GM12878 (cell line): Measurements from ENCODE around the gene PRMT2. TPM values are rescaled to one million over a fixed set of nuclear protein-coding genes. Genes with fewer than 3 reads are reported as not detected.

Source experiments
- BRCA1 ChIP-seq: IDR thresholded peaks from 2 replicates; pipeline ENCODE4 v1.6.1; 2011; ENCODE audit warnings: low read depth, low read length, improper control_type of control experiment
- CHD4 ChIP-seq: fragments of 200-600 bp; sonication (generic); IDR thresholded peaks from 2 replicates; pipeline ENCODE4 v1.6.1; 2016; ENCODE audit warnings: mild to moderate bottlenecking
- HDAC2 ChIP-seq: fragments of 200-600 bp; sonication (generic); IDR thresholded peaks from 2 replicates; pipeline ENCODE4 v1.6.1; 2017
- JUNB ChIP-seq: IDR thresholded peaks from 2 replicates; pipeline ENCODE4 v1.6.1; 2016; ENCODE audit warnings: antibody characterized with exemption, mild to moderate bottlenecking
- MEF2B ChIP-seq: fragments of 450-650 bp; IDR thresholded peaks from 2 replicates; pipeline ENCODE4 v1.6.1; 2018; ENCODE audit warnings: mild to moderate bottlenecking, moderate library complexity; ENCODE audit not compliant: partially characterized antibody, poor library complexity, severe bottlenecking
- NFIC ChIP-seq: IDR thresholded peaks from 2 replicates; pipeline ENCODE4 v1.6.1; 2012; ENCODE audit warnings: low read depth, mild to moderate bottlenecking, inconsistent platforms, low read length, moderate library complexity
- SUZ12 ChIP-seq: fragments of 200-600 bp; sonication (generic); IDR thresholded peaks from one replicate; pipeline ENCODE4 v1.6.1; 2018; ENCODE audit warnings: antibody characterized with exemption, mild to moderate bottlenecking; ENCODE audit not compliant: unreplicated experiment
- YBX1 ChIP-seq: fragments of 450-650 bp; IDR thresholded peaks from 2 replicates; pipeline ENCODE4 v1.6.1; 2016; ENCODE audit warnings: antibody characterized with exemption
- ZNF384 ChIP-seq: IDR thresholded peaks from 2 replicates; pipeline ENCODE4 v1.6.1; 2012; ENCODE audit warnings: low read depth, mild to moderate bottlenecking, low read length, improper control_type of control experiment, borderline replicate concordance
- polyA plus RNA-seq, 11 experiments: library from polyadenylated mRNA; depleted of rRNA in 4 of 11; unstranded in 6 of 11; stranded (reverse) in 5 of 11; fragments of >200 nt; fragmentation: Nextera tagmentation in 4 of 11; fragmentation: Illumina TruSeq in 1 of 11; extraction: Ambion mirVana in 4 of 11; extraction: Trizol in 1 of 11; gene quantifications; 1 replicate in 1 of 11; 2 replicates in 10 of 11; pipeline versions ENCODE4 v1.2.1 to v1.2.3, GENCODE V29; 2011 to 2016; ENCODE audit warnings: inconsistent platforms in 2 of 11, missing spikeins in 2 of 11, low read depth in 1 of 11
- total RNA-seq, 4 experiments: library from RNA; depleted of rRNA in 3 of 4; stranded (reverse); fragments of >200 nt in 3 of 4; fragmentation: Illumina TruSeq in 1 of 4; extraction: Trizol in 1 of 4; gene quantifications; 2 replicates each; pipeline versions ENCODE4 v1.2.1 to v1.2.3, GENCODE V29; 2013 to 2021
- TF ChIP-seq, protein P1 (sequence below): IDR thresholded peaks from 2 replicates; pipeline ENCODE4 v1.6.1; 2011; ENCODE audit warnings: borderline replicate concordance, low read depth, mild to moderate bottlenecking, moderate library complexity, low read length; ENCODE audit not compliant: insufficient read depth, poor library complexity, severe bottlenecking
- TF ChIP-seq, protein P2 (sequence below): fragments of 450-650 bp; IDR thresholded peaks from 2 replicates; pipeline ENCODE4 v1.6.1; 2017; ENCODE audit warnings: low read depth, mild to moderate bottlenecking, moderate library complexity
- TF ChIP-seq, protein P3 (sequence below): IDR thresholded peaks from 2 replicates; pipeline ENCODE4 v1.6.1; 2012; ENCODE audit warnings: mild to moderate bottlenecking, low read depth, low read length
- TF ChIP-seq, protein P4 (sequence below): fragments of 450-650 bp; formaldehyde crosslinking; IDR thresholded peaks from 2 replicates; pipeline ENCODE4 v1.5.0; 2022; ENCODE audit warnings: mild to moderate bottlenecking, missing genetic modification characterization
- TF ChIP-seq, protein P5 (sequence below): IDR thresholded peaks from 2 replicates; pipeline ENCODE4 v1.6.1; 2012; ENCODE audit warnings: improper control_type of control experiment, low read depth, low read length; ENCODE audit not compliant: insufficient replicate concordance

Gene PRMT2
- total and polyA plus RNA-seq, 10 of the 15 experiments (the other 5 are each of a cell fraction or from before 2014, with no cell fraction given): 16.1 to 48.6 (median 36.2) TPM

DNA sequence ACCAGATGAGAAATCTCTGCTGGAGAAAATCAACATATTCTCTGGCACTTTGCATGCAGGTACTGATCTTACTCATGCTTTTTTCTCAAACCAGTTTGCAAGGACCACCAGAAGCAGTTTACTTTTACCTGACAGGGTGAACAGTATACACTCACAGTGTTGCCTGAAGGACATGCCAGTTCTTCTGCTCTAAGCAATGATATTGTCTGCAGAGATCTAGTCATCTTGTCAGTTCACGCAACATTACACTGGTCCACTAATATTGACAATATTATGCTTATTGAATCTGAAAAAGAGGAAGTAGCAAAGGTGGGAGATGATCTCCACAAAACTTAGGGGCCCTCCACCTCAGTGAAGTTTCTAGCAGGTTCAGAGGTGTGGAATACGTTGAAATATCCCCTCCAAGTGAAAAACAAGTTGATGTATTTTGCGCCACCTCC, 26.8 kb upstream of the PRMT2 start (continued):
- TF ChIP-seq, protein P1, sequence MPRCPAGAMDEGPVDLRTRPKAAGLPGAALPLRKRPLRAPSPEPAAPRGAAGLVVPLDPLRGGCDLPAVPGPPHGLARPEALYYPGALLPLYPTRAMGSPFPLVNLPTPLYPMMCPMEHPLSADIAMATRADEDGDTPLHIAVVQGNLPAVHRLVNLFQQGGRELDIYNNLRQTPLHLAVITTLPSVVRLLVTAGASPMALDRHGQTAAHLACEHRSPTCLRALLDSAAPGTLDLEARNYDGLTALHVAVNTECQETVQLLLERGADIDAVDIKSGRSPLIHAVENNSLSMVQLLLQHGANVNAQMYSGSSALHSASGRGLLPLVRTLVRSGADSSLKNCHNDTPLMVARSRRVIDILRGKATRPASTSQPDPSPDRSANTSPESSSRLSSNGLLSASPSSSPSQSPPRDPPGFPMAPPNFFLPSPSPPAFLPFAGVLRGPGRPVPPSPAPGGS: no peak
- TF ChIP-seq, protein P2, sequence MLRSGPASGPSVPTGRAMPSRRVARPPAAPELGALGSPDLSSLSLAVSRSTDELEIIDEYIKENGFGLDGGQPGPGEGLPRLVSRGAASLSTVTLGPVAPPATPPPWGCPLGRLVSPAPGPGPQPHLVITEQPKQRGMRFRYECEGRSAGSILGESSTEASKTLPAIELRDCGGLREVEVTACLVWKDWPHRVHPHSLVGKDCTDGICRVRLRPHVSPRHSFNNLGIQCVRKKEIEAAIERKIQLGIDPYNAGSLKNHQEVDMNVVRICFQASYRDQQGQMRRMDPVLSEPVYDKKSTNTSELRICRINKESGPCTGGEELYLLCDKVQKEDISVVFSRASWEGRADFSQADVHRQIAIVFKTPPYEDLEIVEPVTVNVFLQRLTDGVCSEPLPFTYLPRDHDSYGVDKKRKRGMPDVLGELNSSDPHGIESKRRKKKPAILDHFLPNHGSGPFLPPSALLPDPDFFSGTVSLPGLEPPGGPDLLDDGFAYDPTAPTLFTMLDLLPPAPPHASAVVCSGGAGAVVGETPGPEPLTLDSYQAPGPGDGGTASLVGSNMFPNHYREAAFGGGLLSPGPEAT: 0 out of 2 replicates have a peak, but pooled peaks have one; percentile 25
- TF ChIP-seq JUNB (peak; percentile 82), NFIC (no peak; the same call in 1 of the 2 replicates), BRCA1 (no peak), ZNF384 (no peak), HDAC2 (no peak), MEF2B (peak; percentile 17), CHD4 (no peak), YBX1 (no peak), SUZ12 (no peak)
- TF ChIP-seq, protein P3, sequence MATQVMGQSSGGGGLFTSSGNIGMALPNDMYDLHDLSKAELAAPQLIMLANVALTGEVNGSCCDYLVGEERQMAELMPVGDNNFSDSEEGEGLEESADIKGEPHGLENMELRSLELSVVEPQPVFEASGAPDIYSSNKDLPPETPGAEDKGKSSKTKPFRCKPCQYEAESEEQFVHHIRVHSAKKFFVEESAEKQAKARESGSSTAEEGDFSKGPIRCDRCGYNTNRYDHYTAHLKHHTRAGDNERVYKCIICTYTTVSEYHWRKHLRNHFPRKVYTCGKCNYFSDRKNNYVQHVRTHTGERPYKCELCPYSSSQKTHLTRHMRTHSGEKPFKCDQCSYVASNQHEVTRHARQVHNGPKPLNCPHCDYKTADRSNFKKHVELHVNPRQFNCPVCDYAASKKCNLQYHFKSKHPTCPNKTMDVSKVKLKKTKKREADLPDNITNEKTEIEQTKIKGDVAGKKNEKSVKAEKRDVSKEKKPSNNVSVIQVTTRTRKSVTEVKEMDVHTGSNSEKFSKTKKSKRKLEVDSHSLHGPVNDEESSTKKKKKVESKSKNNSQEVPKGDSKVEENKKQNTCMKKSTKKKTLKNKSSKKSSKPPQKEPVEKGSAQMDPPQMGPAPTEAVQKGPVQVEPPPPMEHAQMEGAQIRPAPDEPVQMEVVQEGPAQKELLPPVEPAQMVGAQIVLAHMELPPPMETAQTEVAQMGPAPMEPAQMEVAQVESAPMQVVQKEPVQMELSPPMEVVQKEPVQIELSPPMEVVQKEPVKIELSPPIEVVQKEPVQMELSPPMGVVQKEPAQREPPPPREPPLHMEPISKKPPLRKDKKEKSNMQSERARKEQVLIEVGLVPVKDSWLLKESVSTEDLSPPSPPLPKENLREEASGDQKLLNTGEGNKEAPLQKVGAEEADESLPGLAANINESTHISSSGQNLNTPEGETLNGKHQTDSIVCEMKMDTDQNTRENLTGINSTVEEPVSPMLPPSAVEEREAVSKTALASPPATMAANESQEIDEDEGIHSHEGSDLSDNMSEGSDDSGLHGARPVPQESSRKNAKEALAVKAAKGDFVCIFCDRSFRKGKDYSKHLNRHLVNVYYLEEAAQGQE: no peak
- TF ChIP-seq, protein P4, sequence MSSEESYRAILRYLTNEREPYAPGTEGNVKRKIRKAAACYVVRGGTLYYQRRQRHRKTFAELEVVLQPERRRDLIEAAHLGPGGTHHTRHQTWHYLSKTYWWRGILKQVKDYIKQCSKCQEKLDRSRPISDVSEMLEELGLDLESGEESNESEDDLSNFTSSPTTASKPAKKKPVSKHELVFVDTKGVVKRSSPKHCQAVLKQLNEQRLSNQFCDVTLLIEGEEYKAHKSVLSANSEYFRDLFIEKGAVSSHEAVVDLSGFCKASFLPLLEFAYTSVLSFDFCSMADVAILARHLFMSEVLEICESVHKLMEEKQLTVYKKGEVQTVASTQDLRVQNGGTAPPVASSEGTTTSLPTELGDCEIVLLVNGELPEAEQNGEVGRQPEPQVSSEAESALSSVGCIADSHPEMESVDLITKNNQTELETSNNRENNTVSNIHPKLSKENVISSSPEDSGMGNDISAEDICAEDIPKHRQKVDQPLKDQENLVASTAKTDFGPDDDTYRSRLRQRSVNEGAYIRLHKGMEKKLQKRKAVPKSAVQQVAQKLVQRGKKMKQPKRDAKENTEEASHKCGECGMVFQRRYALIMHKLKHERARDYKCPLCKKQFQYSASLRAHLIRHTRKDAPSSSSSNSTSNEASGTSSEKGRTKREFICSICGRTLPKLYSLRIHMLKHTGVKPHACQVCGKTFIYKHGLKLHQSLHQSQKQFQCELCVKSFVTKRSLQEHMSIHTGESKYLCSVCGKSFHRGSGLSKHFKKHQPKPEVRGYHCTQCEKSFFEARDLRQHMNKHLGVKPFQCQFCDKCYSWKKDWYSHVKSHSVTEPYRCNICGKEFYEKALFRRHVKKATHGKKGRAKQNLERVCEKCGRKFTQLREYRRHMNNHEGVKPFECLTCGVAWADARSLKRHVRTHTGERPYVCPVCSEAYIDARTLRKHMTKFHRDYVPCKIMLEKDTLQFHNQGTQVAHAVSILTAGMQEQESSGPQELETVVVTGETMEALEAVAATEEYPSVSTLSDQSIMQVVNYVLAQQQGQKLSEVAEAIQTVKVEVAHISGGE (CRISPR knock-in tag): no peak
- TF ChIP-seq, protein P5, sequence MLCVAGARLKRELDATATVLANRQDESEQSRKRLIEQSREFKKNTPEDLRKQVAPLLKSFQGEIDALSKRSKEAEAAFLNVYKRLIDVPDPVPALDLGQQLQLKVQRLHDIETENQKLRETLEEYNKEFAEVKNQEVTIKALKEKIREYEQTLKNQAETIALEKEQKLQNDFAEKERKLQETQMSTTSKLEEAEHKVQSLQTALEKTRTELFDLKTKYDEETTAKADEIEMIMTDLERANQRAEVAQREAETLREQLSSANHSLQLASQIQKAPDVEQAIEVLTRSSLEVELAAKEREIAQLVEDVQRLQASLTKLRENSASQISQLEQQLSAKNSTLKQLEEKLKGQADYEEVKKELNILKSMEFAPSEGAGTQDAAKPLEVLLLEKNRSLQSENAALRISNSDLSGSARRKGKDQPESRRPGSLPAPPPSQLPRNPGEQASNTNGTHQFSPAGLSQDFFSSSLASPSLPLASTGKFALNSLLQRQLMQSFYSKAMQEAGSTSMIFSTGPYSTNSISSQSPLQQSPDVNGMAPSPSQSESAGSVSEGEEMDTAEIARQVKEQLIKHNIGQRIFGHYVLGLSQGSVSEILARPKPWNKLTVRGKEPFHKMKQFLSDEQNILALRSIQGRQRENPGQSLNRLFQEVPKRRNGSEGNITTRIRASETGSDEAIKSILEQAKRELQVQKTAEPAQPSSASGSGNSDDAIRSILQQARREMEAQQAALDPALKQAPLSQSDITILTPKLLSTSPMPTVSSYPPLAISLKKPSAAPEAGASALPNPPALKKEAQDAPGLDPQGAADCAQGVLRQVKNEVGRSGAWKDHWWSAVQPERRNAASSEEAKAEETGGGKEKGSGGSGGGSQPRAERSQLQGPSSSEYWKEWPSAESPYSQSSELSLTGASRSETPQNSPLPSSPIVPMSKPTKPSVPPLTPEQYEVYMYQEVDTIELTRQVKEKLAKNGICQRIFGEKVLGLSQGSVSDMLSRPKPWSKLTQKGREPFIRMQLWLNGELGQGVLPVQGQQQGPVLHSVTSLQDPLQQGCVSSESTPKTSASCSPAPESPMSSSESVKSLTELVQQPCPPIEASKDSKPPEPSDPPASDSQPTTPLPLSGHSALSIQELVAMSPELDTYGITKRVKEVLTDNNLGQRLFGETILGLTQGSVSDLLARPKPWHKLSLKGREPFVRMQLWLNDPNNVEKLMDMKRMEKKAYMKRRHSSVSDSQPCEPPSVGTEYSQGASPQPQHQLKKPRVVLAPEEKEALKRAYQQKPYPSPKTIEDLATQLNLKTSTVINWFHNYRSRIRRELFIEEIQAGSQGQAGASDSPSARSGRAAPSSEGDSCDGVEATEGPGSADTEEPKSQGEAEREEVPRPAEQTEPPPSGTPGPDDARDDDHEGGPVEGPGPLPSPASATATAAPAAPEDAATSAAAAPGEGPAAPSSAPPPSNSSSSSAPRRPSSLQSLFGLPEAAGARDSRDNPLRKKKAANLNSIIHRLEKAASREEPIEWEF: no peak
